Calu3 (cell line): ENCODE results near the gene WWTR1. TPM values are rescaled to one million over a fixed set of nuclear protein-coding genes. Genes with fewer than 3 reads are reported as not detected.

Source experiments
- BruUV-seq: library from RNA; stranded (reverse); fragments of 400-500 nt; replicated peaks from 2 replicates; lab custom pipeline; 2021; lab: Mats Ljungman, UMichigan
- CTCF ChIA-PET: fragments of 300-600 bp; sonication (Branson Sonifier 250); formaldehyde crosslinking; loops from one replicate; lab custom pipeline; 2022; ENCODE audit warnings: antibody characterized with exemption; lab: Charles Lee
- DNase-seq: peaks from one replicate; pipeline ENCODE4 v3.0.0; 2022
- H3K27ac Mint-ChIP-seq: one replicate; pipeline ENCODE4 v1.8.0; 2022; ENCODE audit warnings: mixed read lengths; ENCODE audit not compliant: unreplicated experiment
- H3K27me3 Mint-ChIP-seq: one replicate; pipeline ENCODE4 v1.8.0; 2022; ENCODE audit warnings: mixed read lengths; ENCODE audit not compliant: unreplicated experiment
- H3K36me3 Mint-ChIP-seq: one replicate; pipeline ENCODE4 v1.8.0; 2022; ENCODE audit warnings: mild to moderate bottlenecking, moderate library complexity, mixed read lengths; ENCODE audit not compliant: insufficient read depth, unreplicated experiment
- H3K4me1 Mint-ChIP-seq: one replicate; pipeline ENCODE4 v1.8.0; 2022; ENCODE audit warnings: mild to moderate bottlenecking, low read depth, mixed read lengths; ENCODE audit not compliant: unreplicated experiment
- H3K4me3 Mint-ChIP-seq: one replicate; pipeline ENCODE4 v1.8.0; 2022; ENCODE audit warnings: mild to moderate bottlenecking, low read depth, moderate library complexity, mixed read lengths; ENCODE audit not compliant: unreplicated experiment
- H3K9me3 Mint-ChIP-seq: one replicate; pipeline ENCODE4 v1.8.0; 2022; ENCODE audit warnings: low read depth, mixed read lengths; ENCODE audit not compliant: unreplicated experiment
- CTCF ChIP-seq: fragments of 200-600 bp; IDR thresholded peaks from one replicate; pipeline ENCODE4 v1.8.0; 2022; ENCODE audit warnings: antibody characterized with exemption; ENCODE audit not compliant: unreplicated experiment
- intact Hi-C: fragments of 100-400 bp; cut with micrococcal nuclease; formaldehyde crosslinking; loops from one replicate; pipeline ENCODE4 v1.10.0; 2022; ENCODE audit not compliant: unreplicated experiment
- total RNA-seq: library from RNA; stranded (reverse); gene quantifications from 2 replicates; pipeline ENCODE4 v1.2.3, GENCODE V29; 2022

The WWTR1 gene
- total RNA-seq, 1 experiment from 2014 or later = 269 TPM

GRCh38 chr3:149703466-149703865 is 45.6 kb upstream of the WWTR1 start:
- Mint-ChIP-seq H3K27ac (no peak overlapping the region), H3K4me3 (no peak overlapping the region), H3K4me1 (no peaks in the 10 kb centered on the region), H3K36me3 (no peaks in the 10 kb centered on the region), H3K9me3 (peaks cover 3% of the 10 kb centered on the region), H3K27me3 (no peaks in the 10 kb centered on the region)
- BruUV-seq = no TSS peak
- CTCF ChIA-PET = interaction anchor here (0.8 kb wide), 1 partner anchor 63 kb away, joined by 3 read pairs; no protein-coding TSS in a partner anchor
- intact Hi-C loops = no loop called here
- no peak for TF ChIP-seq CTCF
- DNase-seq = no peak

- no peak for TF ChIP-seq CTCF
- H3K27ac Mint-ChIP-seq = no peak overlapping the region
- H3K4me1 Mint-ChIP-seq = no peaks in the 10 kb centered on the region
- H3K9me3 Mint-ChIP-seq = peaks cover 3% of the 10 kb centered on the region
- H3K36me3 Mint-ChIP-seq = no peaks in the 10 kb centered on the region
- intact Hi-C loops = no loop called here
- CTCF ChIA-PET = no interaction called here
- no peak for DNase-seq
- no peaks in the 10 kb centered on the region for H3K27me3 Mint-ChIP-seq
- no peak overlapping the region for H3K4me3 Mint-ChIP-seq
- BruUV-seq = no TSS peak
Observed at GRCh38 chr3:149702691-149703441, 45.0 kb upstream of the WWTR1 start.

GRCh38 chr3:149701977-149702350 is 44.1 kb upstream of the WWTR1 start:
- Mint-ChIP-seq H3K36me3 (no peaks in the 10 kb centered on the region), H3K9me3 (peaks cover 6% of the 10 kb centered on the region), H3K27ac (no peak overlapping the region), H3K4me1 (no peaks in the 10 kb centered on the region), H3K4me3 (no peak overlapping the region), H3K27me3 (no peaks in the 10 kb centered on the region)
- intact Hi-C loops = no loop called here
- DNase-seq = no peak
- no peak for TF ChIP-seq CTCF
- no TSS peak for BruUV-seq
- CTCF ChIA-PET = no interaction called here

- no peaks in the 10 kb centered on the region for H3K36me3 Mint-ChIP-seq
- no peak overlapping the region for H3K27ac Mint-ChIP-seq
- no peaks in the 10 kb centered on the region for H3K4me1 Mint-ChIP-seq
- CTCF ChIA-PET = no interaction called here
- H3K9me3 Mint-ChIP-seq = peaks cover 6% of the 10 kb centered on the region
- no peaks in the 10 kb centered on the region for H3K27me3 Mint-ChIP-seq
- no peak for TF ChIP-seq CTCF
- BruUV-seq = no TSS peak
- no peak overlapping the region for H3K4me3 Mint-ChIP-seq
- intact Hi-C loops = no loop called here
- no peak for DNase-seq
Observed at GRCh38 chr3:149701206-149701976, 43.6 kb upstream of the WWTR1 start.
